Epithelial cell of proximal tubule (primary cell): ENCODE data around the gene TNIP1. TPM values are rescaled to one million over a fixed set of nuclear protein-coding genes. Genes with fewer than 3 reads are reported as not detected.

Source experiments
- DNase-seq: peaks from one replicate; pipeline ENCODE4 v3.0.0-alpha.2; 2011; ENCODE audit warnings: low read depth
- H3K4me3 ChIP-seq: 2 replicates; pipeline ENCODE4 v1.5.1; 2011; ENCODE audit warnings: low read depth, mild to moderate bottlenecking, low read length
- CTCF ChIP-seq: conservative IDR thresholded peaks from 2 replicates; pipeline ENCODE4 v1.5.1; 2012; ENCODE audit warnings: low read depth, mild to moderate bottlenecking, low read length
- total RNA-seq: library from RNA; depleted of rRNA; stranded (reverse); fragments of >200 nt; gene quantifications from 2 replicates; pipeline ENCODE4 v1.2.3, GENCODE V29; 2015

TNIP1 gene
- total RNA-seq, 1 donor from 2014 or later: 255 TPM

DNA sequence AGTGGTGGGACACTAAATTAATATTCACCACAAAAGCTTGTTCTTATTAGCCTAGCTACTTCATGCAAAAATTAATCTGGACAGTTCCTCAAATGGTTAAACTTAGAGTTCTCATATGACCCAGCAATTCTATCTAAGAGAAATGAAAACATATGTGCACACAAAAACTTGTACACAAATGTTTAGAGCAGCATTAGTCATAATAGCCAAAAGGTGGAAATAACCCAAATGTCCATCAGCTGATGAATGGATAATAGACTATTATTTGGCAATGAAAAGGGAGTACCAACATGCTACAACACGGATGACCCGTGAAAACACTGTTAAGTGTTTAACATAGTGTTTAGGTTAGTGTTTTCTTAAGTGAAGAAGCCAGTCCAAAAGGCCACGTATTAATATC is 32.8 kb upstream of the TNIP1 start:
- no peak overlapping the region for H3K4me3 ChIP-seq
- no peak for TF ChIP-seq CTCF
- DNase-seq: no peak

DNA sequence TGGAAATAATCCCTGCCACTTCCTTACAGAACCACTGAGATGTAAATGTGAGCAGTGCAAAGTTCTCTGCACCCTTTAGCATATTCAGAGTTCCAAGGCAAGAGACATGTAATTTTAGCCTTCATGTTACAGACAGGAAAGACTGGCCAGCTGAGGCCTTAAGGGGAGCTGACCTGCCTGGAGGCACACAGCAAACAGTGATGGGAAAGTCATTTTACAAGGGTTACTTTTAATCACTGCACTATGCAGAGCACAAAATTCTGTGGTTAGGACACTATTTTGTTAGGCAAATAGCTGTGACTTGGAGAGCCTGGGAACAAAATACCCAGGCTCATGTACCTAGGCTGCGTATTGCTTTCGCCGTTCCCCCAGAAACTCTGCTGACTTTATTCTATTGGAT is 30.2 kb upstream of the TNIP1 start:
- DNase-seq: no peak
- TF ChIP-seq CTCF: no peak
- no peak overlapping the region for H3K4me3 ChIP-seq

DNA sequence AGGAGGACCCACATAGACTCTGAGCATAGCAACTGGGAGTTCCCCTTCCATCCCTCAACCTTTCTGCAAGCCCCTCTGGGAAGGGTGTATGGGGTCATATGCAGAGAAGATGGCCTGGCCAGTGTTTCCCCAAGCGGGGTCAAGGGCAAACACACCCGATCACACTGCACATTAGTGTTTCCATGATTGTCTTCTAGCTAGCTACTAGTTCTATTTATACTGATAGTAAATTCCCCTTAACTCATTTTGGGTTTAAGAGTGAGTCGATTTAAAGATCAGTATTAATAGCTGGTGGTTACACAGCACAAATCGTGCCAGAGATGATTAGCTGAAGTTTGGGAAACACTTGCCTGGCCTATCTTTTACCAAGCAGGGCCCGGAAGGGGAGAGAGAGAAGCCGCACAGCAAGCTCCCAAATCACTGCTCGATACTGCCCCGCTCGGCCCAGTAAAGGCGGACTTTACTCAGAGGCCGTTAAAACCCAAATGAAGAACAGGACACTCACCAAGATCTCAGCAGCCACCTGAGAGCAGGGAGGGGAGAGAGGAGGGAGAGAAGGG is 29.4 kb upstream of the TNIP1 start:
- no peak overlapping the region for H3K4me3 ChIP-seq
- TF ChIP-seq CTCF: no peak
- no peak for DNase-seq

- H3K4me3 ChIP-seq: no peak overlapping the region
- DNase-seq: no peak
- no peak for TF ChIP-seq CTCF
These were observed 27.7 kb upstream of the TNIP1 start for GRCh38 chr5:151108566-151108965.

DNA sequence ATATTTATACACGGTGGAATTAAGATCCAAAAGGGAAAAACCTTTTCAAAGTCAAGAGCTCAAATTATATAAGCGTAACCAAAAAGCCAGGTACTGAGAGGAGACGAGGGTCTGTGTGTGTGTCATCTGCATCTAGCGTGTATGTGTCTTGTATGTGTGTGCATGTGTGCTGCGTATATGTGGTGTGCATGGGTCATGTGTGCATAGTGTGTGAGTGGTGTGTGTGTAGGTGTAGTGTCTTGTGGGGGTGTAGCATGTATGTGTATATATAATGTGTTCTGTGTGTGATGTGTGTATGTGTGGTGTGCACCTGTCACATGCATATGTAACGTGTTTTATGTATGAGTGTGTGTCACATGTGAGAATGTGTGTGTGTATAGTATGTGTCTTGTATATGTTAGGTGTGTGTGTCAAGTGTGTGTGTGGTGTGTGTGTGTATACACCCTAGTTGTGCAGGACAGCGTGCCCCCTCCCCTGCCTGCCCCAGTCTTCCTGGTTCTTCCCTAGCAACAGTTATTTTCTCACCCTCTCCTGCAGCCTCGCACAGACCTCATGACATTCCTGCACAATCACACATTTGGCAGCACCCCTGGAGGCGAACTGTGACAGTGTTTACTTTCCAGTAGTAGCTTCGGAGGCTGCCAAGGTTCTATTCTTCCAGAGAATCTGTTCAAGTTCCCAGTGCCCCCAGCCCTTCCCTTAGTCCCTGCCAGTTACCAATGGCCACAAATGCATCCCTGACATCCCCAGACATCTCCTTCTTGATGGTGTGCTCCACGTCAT is 27.1 kb upstream of the TNIP1 start:
- no peak for DNase-seq
- no peak overlapping the region for H3K4me3 ChIP-seq
- TF ChIP-seq CTCF: no peak

DNA sequence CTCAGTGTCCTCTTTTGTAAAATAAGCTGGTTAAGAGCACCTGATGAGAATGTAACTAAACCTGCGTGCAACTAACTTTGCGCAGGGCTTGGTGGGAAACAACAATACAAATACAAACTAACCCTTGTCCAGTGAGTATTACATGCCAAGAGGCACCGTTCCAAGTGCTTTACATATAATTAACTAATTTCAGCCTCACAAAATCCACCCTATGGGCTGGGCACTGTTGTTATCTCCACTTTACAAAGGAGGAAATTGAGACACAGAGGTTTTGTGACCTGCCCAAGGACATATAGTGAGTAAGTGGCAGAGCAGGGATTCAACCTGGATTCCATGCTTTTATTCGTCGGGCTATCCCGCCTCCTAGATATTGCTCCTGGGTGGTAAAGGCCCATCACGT is 26.2 kb upstream of the TNIP1 start:
- no peak overlapping the region for H3K4me3 ChIP-seq
- TF ChIP-seq CTCF: no peak
- DNase-seq: no peak

- H3K4me3 ChIP-seq: no peak overlapping the region
- no peak for DNase-seq
- TF ChIP-seq CTCF: no peak
These were observed 25.7 kb upstream of the TNIP1 start for GRCh38 chr5:151106509-151106908.
